Jurkat, Clone E6-1 (cell line): ENCODE data around the gene IL16.
A peak's percentile ranks its signal among the peaks of the same experiment; 100 is the strongest.
"Not testable (repeated sequence)": the region's sequence is repeated elsewhere in the genome, so short reads cannot be mapped to it uniquely, and the experiment has no call there.

Source experiments
- DNase-seq: peaks from one replicate; pipeline ENCODE4 v3.0.0-alpha.2; 2011; ENCODE audit warnings: low read depth, low spot score
- H3K4me3 ChIP-seq: 2 replicates; pipeline ENCODE4 v1.5.1; 2011; ENCODE audit warnings: mild to moderate bottlenecking, low read length, control low read depth, moderate library complexity

The IL16 gene

DNA sequence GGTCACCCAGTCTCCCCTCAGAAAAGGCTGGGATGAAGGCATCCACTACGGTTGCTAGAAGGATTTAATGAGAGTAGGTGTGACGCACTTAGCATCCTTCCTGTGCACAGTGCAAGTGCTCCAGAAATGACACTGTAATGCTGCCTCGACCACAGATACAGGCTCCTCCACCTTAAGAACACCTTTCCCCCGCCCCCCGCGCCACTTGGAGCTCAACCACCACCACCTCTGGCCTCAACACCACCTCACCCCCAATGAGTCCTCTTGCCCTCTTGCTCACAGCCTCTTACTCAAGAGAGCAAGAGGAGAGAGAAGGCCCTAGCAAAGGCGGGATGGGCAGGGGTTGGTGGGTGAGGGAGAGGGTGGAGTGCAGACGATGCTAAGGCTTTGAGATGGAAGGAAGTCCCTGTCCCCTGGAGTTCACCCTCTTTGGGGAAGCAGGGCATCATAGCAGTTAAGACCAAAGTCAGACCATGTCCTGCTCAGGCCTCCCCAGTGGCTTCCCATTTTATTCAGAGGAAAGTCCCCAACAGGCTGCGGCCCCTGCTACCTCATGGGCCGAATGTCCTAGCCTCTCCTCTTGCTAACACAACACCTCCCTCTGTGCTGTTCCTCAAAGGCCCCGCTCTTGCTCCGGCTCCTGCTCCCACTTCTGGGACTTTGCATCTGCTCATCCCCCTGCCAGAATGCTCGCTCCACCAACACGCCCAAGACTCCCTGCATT, 118.9 kb downstream of the IL16 start:
- H3K4me3 ChIP-seq, result no peak overlapping the region
- DNase-seq, result no peak

- H3K4me3 ChIP-seq, result no peak overlapping the region
- DNase-seq, result no peak
These were observed 119.6 kb downstream of the IL16 start for GRCh38 chr15:81316267-81316666.

DNA sequence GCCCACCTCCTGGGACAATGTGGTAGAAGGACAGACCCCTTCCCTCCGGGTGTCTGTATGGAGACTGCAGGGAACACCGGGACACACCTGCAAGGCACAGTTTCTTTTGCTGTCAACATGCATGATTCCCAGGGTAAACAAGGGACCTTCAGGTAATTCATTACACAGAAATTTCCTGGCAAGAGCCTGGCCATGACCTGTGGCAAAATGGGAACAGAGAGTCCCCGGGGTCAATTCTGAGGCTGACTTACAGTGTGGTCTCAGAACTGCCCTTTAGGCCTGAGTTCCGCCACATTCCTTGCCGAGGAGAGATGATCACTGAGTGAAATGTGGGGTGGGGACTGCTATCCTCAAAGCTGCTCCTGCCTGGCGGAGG, 121.0 kb downstream of the IL16 start:
- DNase-seq, result no peak
- no peak overlapping the region for H3K4me3 ChIP-seq

- no peak overlapping the region for H3K4me3 ChIP-seq
- no peak for DNase-seq
These were observed 125.0 kb downstream of the IL16 start for GRCh38 chr15:81321667-81322066.

- DNase-seq, result no peak
- H3K4me3 ChIP-seq, result no peak overlapping the region
These were observed 126.1 kb downstream of the IL16 start for GRCh38 chr15:81322676-81323253.

DNA sequence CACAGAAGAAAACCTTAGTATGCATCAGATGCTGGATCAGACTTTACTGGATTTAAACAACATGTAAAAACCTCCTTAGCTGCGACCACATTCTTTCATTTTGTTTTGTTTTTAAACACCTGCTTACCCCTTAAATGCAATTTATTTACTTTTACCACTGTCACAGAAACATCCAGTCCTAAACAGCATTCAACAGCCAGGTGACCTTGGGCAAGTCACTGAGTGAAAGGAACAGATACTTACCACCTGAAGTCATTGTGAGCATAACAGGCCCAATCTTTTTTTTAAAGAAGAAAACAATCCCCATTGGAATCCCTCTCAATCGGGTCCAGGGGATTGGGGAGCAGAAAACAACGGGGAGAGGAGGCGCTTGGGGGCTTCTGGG, 126.9 kb downstream of the IL16 start:
- peak overlapping the region; percentile 75 for H3K4me3 ChIP-seq
- no peak for DNase-seq

DNA sequence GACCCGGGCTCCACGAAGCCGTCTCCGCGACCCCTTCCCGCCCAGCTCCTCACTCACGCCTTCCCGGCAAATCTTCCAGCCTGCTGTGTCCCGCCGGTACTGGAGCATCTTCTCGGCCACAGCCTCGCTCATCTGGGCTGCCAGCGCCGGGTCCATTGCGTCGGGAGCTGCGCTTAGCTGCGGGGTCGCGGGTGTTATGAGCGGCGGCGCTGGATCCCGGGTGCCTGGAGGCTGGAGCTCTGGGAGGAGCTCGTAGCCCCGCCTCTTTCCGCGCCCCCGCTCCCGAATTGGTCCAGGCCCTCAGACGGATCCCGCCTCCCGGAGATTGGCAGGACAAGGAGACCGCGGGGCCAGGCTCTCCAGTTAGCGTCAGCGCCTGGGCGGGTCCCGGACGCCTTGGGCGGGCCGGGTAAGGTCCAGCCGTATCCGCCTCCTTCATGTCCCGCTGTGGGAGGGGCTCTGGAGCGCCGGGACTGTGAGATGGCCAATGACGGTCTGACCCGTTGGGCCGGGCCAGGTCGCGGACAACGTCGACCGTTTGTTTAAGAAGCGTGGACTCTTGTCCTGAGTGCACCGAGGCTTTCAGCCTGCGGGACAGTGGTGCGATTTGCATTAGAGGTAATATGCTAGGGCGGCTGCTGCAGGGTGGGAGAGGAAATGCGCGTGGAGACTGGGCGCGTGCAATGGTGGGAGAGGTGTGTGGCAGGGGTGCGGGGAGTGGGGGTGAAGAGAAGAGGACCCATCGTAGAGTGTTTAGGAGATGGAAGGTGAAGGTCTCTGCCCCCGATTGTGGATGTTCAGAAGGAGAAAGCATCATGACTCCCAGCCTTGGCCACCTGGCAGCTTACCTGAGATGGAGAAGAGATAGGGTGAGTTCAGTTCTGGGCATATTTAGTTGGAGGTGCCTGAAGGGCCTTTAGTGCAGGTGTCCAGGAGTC, 127.5 kb downstream of the IL16 start, which contains the start of gene STARD5:
Gene STARD5 (minus strand): TSS at position 198 of the 938 bp plus-strand sequence. CDS start 42 bp downstream, at position 156.
- DNase-seq, result peak; percentile 86
- H3K4me3 ChIP-seq, result peak within 1 kb of the TSS; percentile 75

- DNase-seq, result no peak
- no peak overlapping the region for H3K4me3 ChIP-seq
These were observed 130.0 kb downstream of the IL16 start for GRCh38 chr15:81326466-81327212.

DNA sequence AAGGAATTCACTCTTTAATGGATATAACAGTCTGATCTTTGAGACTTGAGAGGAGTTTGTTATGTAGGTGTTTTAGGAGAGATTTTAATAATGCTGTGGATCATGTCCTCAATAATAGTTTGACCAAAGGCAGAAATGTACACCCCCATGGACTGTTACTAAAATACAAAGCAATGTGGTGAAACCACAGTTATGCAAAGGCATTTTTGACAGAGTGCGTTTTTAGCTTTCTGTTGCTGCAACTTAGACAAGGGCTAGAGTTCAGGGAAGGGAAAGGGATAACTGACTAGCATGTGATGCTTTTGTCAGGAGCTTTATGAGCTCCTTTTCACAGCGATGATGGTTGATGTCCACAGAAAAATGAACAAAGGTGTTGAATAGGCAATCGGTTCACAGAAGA, 130.8 kb downstream of the IL16 start:
- no peak for DNase-seq
- no peak overlapping the region for H3K4me3 ChIP-seq

DNA sequence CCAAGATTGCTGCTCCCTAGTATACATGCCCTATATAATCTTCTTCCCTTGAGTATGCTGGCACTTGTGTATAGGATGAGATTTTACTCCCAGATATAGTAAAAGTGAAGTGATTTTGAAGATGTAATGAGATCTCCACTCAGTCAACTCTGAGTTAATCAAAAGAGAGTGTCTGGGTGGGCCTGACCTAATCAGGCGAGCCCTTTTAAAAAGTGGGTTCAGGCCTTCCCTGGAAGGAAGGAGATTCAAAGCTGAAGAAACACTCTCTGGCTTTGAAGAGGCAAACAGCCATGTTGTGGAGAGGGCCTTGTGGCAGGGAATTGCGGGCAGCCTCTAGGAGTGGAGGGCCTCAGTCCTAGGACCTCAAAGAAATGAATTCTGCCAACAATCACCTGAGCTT, 132.8 kb downstream of the IL16 start:
- no peak overlapping the region for H3K4me3 ChIP-seq
- DNase-seq, result no peak

DNA sequence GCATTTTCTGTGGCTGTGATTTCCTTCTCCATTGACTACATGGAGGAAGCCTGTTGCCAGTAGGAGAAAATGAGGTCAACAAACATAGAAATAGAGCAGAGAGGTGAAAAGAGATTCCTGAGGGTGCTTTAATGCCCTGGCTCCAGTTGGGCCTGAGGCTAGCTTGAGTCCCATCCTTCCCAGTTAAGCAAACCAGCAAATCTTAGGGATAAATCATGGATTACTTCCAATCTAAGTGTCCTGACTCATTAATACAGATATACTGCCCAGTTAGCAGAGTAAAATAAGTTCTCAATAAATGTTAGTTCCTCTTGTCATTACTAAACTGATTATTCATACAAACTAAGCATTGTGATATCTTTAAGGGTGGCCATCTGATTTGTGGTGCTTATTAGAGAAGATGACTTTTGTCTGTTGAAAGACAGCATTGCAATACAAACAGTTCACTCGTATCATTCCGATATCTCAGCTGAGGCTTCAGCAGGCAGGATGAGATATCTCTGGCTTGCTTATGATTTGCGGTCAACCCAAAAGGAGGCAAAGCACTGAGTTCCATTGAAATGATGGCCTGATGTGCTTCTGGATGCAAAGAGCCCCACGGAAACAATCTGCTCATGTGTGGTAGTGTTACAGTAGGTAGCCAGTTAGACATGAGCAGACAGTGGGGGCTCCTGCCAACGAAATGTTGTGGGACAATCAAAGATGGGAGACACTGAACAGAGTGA, 133.8 kb downstream of the IL16 start:
- no peak overlapping the region for H3K4me3 ChIP-seq
- DNase-seq, result no peak

GRCh38 chr15:81331141-81331540, 134.5 kb downstream of the IL16 start:
- DNase-seq, H3K4me3 ChIP-seq: not testable (repeated sequence)

GRCh38 chr15:81331600-81331999, 134.9 kb downstream of the IL16 start:
- DNase-seq, result no peak
- no peak overlapping the region for H3K4me3 ChIP-seq

GRCh38 chr15:81332326-81332725, 135.6 kb downstream of the IL16 start:
- no peak for DNase-seq
- no peak overlapping the region for H3K4me3 ChIP-seq

- no peak overlapping the region for H3K4me3 ChIP-seq
- DNase-seq, result no peak
These were observed 136.7 kb downstream of the IL16 start for GRCh38 chr15:81333363-81333762.

GRCh38 chr15:81334768-81335435, 138.2 kb downstream of the IL16 start:
- DNase-seq, result no peak
- no peak overlapping the region for H3K4me3 ChIP-seq

- no peak for DNase-seq
- H3K4me3 ChIP-seq, result no peak overlapping the region
These were observed 139.0 kb downstream of the IL16 start for GRCh38 chr15:81335631-81336030.

DNA sequence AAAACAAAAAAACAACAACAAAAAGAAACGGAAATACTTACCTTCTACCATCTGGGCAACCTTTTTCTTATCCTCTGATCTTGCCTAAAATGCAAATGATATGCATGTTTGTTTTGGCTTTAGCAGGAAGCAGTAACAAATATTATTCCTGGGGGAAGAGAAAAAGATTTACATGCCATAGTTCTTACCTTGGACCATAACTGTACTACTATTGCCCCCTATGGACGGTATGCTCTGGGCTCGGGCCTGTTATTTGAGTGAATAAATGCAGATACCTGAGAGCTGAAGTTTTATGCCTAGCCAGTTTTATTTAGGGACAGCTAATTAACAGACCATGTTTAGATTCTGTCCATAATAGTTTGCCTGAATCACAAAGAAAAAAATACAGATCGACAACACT, 139.9 kb downstream of the IL16 start:
- H3K4me3 ChIP-seq, result no peak overlapping the region
- DNase-seq, result peak; percentile 29
